ENCODE data around the gene ARSG. TPM values are rescaled to one million over a fixed set of nuclear protein-coding genes. Genes with fewer than 3 reads are reported as not detected.

Gene ARSG
- total and polyA plus RNA-seq, 2 of the 8 experiments (the other 6 are each of a cell fraction or from before 2014, with no cell fraction given), result 3.3 to 4.0 TPM

DNA sequence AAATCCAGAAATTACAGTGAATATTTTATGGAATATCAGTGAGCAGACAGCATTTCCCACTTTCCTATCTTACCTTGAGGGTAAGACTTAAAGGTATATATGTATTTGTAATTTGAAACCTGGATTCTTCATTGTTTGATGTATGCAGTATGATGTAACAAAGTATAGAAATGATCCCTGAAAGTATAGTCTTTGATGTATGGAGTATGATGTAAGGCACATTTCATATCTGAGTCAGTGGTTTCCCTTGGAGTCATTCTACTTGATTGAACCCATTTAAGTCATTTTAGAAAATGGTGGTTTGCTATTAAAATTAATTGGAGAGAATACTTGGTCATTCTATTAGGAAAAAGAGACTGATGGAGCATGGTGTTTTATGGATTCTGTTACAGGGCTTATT, 33.4 kb upstream of the ARSG start:
- Histone ChIP-seq H3K18ac (ENCODE audit: extremely low read depth, low read length) (no peak overlapping the region), H3K79me2 (ENCODE audit: control insufficient read depth in 1 of 2, insufficient read depth in 2 of 2, low read length in 2 of 2) (no peaks in the 10 kb centered on the region), H2BK15ac (ENCODE audit: low read length) (no peak overlapping the region), H2BK5ac (ENCODE audit: low read depth, low read length) (no peak overlapping the region), H2AK5ac (ENCODE audit: low read depth, low read length) (no peak overlapping the region), H3K56ac (replicated peaks; ENCODE audit: insufficient read length, low read depth, low read length) (no peak overlapping the region), H3K4me1 (replicated peaks in 1 of 4; ENCODE audit: control insufficient read depth in 3 of 4, insufficient read depth in 4 of 4, low read length in 3 of 4) (peaks cover 0 to 8% (median 4%) of the 10 kb centered on the region in 4 experiments; a peak in 3 of 7 replicates), H3K4ac (replicated peaks; ENCODE audit: insufficient read length, low read depth, low read length) (no peak overlapping the region), H3K23me2 (ENCODE audit: low read depth, low read length) (no peaks in the 10 kb centered on the region), H3K23ac (ENCODE audit: insufficient read length) (no peak overlapping the region), H2BK12ac (ENCODE audit: low read depth, low read length) (no peak overlapping the region), H3K27me3 (replicated peaks in 1 of 4; ENCODE audit: control insufficient read depth in 3 of 4, extremely low read depth in 1 of 4, insufficient read depth in 3 of 4, low read length in 3 of 4) (0 out of 7 replicates have a peak, but pooled peaks cover 0 to 3% (median 0%) of the 10 kb centered on the region in 4 experiments), H4K8ac (ENCODE audit: extremely low read depth, insufficient read depth, low read length) (no peak overlapping the region), H3K27ac (ENCODE audit: low read depth, low read length) (no peak overlapping the region), H3K79me1 (ENCODE audit: low read depth, low read length) (no peaks in the 10 kb centered on the region), H4K20me1 (replicated peaks in 1 of 2; ENCODE audit: control insufficient read depth in 1 of 2, insufficient read depth in 2 of 2, low read length in 2 of 2) (no peaks in the 10 kb centered on the region), H3K9ac (replicated peaks in 1 of 4; ENCODE audit: extremely low read depth in 1 of 4, low read depth in 3 of 4, low read length in 3 of 4) (no peak overlapping the region), H3K4me3 (ENCODE audit: extremely low read depth in 1 of 4, insufficient read depth in 2 of 4, low read depth in 3 of 4, low read length in 4 of 4) (no peak overlapping the region), H2AFZ (ENCODE audit: low read length) (no peak overlapping the region), H3K9me3 (ENCODE audit: insufficient read depth in 2 of 2, low read depth in 1 of 2, low read length in 1 of 2) (no peaks in the 10 kb centered on the region), H4K91ac (replicated peaks; ENCODE audit: insufficient read length, low read length) (no peak overlapping the region), H2BK20ac (ENCODE audit: low read length) (no peak overlapping the region), H4K5ac (ENCODE audit: insufficient read length, low read depth, low read length) (no peak overlapping the region), H3K4me2 (ENCODE audit: insufficient read depth in 1 of 2, low read depth in 2 of 2, low read length in 2 of 2) (no peak overlapping the region), H2BK120ac (replicated peaks; ENCODE audit: low read depth, low read length) (no peak overlapping the region), H3K14ac (ENCODE audit: insufficient read length) (no peak overlapping the region), H3K36me3 (ENCODE audit: control insufficient read depth in 2 of 4, insufficient read depth in 4 of 4, low read length in 3 of 4) (peaks cover 0 to 21% (median 1%) of the 10 kb centered on the region in 4 experiments; a peak in 3 of 8 replicates)
- TF ChIP-seq POLR2AphosphoS5 (IDR thresholded peaks at IDR 0.05; ENCODE audit: low read depth, low read length) (no peak), SIRT6 (IDR thresholded peaks at IDR 0.05; ENCODE audit: low read length) (no peak), TAF1 (IDR thresholded peaks at IDR 0.05; ENCODE audit: low read depth, low read length) (no peak), ZNF274 (IDR thresholded peaks at IDR 0.05; ENCODE audit: borderline replicate concordance, extremely low read depth, low read length) (no peak), SIX5 (IDR thresholded peaks at IDR 0.05; ENCODE audit: low read depth, low read length) (no peak), EP300 (IDR thresholded peaks at IDR 0.05; ENCODE audit: borderline replicate concordance in 1 of 2, low read depth in 2 of 2, low read length in 2 of 2) (no peak), RXRA (IDR thresholded peaks at IDR 0.05; ENCODE audit: insufficient read depth, low read depth, low read length) (no peak), TBP (IDR thresholded peaks at IDR 0.05; ENCODE audit: low read depth, low read length) (no peak)
- TF ChIP-seq, protein P1, sequence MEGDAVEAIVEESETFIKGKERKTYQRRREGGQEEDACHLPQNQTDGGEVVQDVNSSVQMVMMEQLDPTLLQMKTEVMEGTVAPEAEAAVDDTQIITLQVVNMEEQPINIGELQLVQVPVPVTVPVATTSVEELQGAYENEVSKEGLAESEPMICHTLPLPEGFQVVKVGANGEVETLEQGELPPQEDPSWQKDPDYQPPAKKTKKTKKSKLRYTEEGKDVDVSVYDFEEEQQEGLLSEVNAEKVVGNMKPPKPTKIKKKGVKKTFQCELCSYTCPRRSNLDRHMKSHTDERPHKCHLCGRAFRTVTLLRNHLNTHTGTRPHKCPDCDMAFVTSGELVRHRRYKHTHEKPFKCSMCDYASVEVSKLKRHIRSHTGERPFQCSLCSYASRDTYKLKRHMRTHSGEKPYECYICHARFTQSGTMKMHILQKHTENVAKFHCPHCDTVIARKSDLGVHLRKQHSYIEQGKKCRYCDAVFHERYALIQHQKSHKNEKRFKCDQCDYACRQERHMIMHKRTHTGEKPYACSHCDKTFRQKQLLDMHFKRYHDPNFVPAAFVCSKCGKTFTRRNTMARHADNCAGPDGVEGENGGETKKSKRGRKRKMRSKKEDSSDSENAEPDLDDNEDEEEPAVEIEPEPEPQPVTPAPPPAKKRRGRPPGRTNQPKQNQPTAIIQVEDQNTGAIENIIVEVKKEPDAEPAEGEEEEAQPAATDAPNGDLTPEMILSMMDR (IDR thresholded peaks at IDR 0.05; ENCODE audit: control extremely low read depth in 1 of 3, insufficient read depth in 1 of 3, low read depth in 1 of 3, low read length in 3 of 3), result no peak
- TF ChIP-seq, protein P2, sequence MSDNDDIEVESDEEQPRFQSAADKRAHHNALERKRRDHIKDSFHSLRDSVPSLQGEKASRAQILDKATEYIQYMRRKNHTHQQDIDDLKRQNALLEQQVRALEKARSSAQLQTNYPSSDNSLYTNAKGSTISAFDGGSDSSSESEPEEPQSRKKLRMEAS (IDR thresholded peaks at IDR 0.05), result no peak
- no peak for FAIRE-seq
- DNase-seq (ENCODE audit: low read depth in 1 of 2, low spot score in 2 of 2), result no peak
- POLR2A ChIA-PET (ENCODE audit: partially characterized antibody), result interaction anchor here (0.8 kb wide), 1 partner anchor 10 kb away, joined by 3 read pairs; the partner anchor contains the start of gene AMZ2
- CTCF ChIA-PET (ENCODE audit: partially characterized antibody), result interaction anchor here (0.7 to 9.2 kb wide), 5 partner anchors 56 to 208 kb away, joined by 3 to 98 read pairs (median 3); no protein-coding TSS in a partner anchor

Data from H1 (cell line).